Urinary bladder (tissue), 4 donors: ENCODE measurements around the gene AFTPH. TPM values are rescaled to one million over a fixed set of nuclear protein-coding genes. Genes with fewer than 3 reads are reported as not detected.
A peak's percentile ranks its signal among the peaks of the same experiment; 100 is the strongest.

ENCODE experiments used
- DNase-seq: peaks from one replicate; pipeline ENCODE4 v3.0.0-alpha.2; 2015; ENCODE audit errors: extremely low spot score
- H3K27ac ChIP-seq: one replicate; pipeline ENCODE4 v1.5.1; 2013; ENCODE audit warnings: low read depth, mild to moderate bottlenecking, moderate library complexity
- H3K36me3 ChIP-seq: one replicate; pipeline ENCODE4 v1.6.1; 2013; ENCODE audit warnings: mild to moderate bottlenecking, moderate library complexity; ENCODE audit not compliant: insufficient read depth
- H3K4me1 ChIP-seq: one replicate; pipeline ENCODE4 v1.6.1; 2013; ENCODE audit warnings: mild to moderate bottlenecking, moderate library complexity; ENCODE audit not compliant: insufficient read depth
- H3K4me3 ChIP-seq: one replicate; pipeline ENCODE4 v1.5.1; 2013; ENCODE audit warnings: low read depth, low read length
- WGBS: extraction: QIAGEN DNeasy Blood & Tissue Kit; methylation state at CpG from one replicate; pipeline ENCODE4 v1.1.7; 2013; 5-methylcytosine and 5-hydroxymethylcytosine counted together
- polyA plus RNA-seq: library from polyadenylated mRNA; stranded (reverse); fragments of 200-250 nt; gene quantifications from one replicate; pipeline ENCODE4 v1.2.3, GENCODE V29; 2013
- total RNA-seq: library from RNA; depleted of rRNA; stranded (reverse); fragments of >200 nt; gene quantifications from one replicate; pipeline ENCODE4 v1.2.3, GENCODE V29; 2014
- donor health status: healthy with polysubstance abuse.
- donor health status: healthy.

AFTPH gene
- total RNA-seq: 60.1 TPM
- polyA plus RNA-seq: 20.6 TPM

DNA sequence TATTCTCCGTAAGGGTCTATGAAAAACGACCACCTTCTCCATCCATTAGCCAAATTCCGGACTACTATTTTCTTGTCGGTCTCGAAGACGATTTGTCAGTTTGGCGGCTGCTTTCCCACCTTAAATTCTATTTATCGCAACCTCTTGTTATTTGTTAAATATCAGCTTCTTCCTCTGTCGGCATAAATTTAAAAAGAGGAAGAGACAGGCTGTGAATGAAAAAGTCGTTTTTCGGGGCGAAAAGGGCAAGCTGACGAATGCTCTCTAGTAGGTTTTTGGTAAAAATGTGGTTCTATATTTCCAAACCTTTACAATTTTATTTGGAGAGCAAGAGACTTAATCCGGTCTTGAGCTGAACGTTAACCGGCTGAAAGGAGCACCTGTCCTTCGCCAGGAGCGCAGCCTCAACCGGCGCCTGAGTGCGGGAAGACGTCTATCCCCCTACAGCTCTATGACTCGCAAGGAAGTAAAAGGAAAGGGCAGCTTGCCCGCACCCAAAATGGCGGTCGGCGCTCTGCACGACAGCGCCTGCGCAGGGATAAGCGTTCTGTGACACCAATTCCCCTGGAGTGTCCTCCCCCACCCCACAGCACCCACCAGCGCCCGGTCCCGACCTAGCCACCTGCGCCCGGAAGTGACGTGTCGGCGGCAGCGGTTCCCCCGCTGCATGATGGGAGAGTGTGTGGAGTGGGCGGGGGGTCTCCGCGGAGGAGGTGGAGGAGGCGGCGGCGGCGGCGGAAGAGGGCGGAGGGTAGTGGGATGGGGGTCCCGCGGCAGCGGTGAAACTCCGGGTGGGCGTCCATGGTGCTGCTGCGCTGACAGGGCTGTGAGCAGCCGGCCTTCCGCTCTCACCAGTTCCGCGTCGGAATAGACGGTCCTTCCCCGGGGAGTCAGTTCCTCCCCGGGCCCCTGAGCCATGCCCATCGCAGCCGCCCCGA lies at the start of gene AFTPH:
Gene AFTPH, plus strand, starts transcription at position 663 of the 938 bp plus-strand sequence. CDS start 27,147 bp downstream, outside the sequence.
- peak; percentile 95 for DNase-seq
- peak within 1 kb of the TSS; percentile 88 for H3K27ac ChIP-seq
- under 1% methylated on average over 67 of the region's 67 CpGs for WGBS
- H3K4me3 ChIP-seq: peak within 1 kb of the TSS; percentile 82
- H3K36me3 ChIP-seq: peaks cover 2% of the 10 kb centered on the region
- no peaks in the 10 kb centered on the region for H3K4me1 ChIP-seq

- no peak overlapping the region for H3K27ac ChIP-seq
- no peak for DNase-seq
- no peak overlapping the region for H3K4me3 ChIP-seq
- H3K36me3 ChIP-seq: no peaks in the 10 kb centered on the region
- H3K4me1 ChIP-seq: no peaks in the 10 kb centered on the region
- WGBS: 75% methylated on average over 1 of the region's 1 CpG
Measured at GRCh38 chr2:64474636-64475035, 49.5 kb upstream of the AFTPH start.

GRCh38 chr2:64477037-64477436 lies 47.1 kb upstream of the AFTPH start:
- no peaks in the 10 kb centered on the region for H3K36me3 ChIP-seq
- H3K4me1 ChIP-seq: no peaks in the 10 kb centered on the region
- WGBS: 92% methylated on average over 1 of the region's 1 CpG
- H3K4me3 ChIP-seq: no peak overlapping the region
- no peak overlapping the region for H3K27ac ChIP-seq
- DNase-seq: no peak

DNA sequence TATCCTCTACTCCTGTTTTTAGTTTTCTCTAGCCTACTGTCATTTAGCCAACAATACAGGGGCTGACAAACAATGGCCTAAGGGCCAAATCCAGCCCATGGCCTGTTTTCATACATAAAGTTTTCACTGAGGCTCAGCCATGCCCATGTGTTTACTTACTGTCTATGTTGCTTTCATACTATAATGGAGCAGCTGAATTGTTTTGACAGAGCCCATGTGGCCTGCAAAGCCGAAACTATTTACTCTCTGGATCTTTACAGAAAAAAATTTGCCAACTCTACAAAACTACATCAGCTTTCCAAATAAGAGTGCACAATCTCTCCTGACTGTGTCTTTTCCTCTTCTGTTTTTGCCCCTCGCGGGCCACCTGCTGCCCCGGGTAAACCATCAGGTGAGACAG lies 46.1 kb upstream of the AFTPH start:
- Histone ChIP-seq H3K36me3 (no peaks in the 10 kb centered on the region), H3K4me1 (no peaks in the 10 kb centered on the region), H3K4me3 (no peak overlapping the region), H3K27ac (no peak overlapping the region)
- no peak for DNase-seq
- WGBS: 53% methylated on average over 4 of the region's 4 CpGs

GRCh38 chr2:64478502-64479230 lies 45.5 kb upstream of the AFTPH start:
- Histone ChIP-seq H3K4me3 (no peak overlapping the region), H3K27ac (no peak overlapping the region), H3K36me3 (no peaks in the 10 kb centered on the region), H3K4me1 (no peaks in the 10 kb centered on the region)
- WGBS: 97% methylated on average over 3 of the region's 3 CpGs
- DNase-seq: no peak

- Histone ChIP-seq H3K4me1 (no peaks in the 10 kb centered on the region), H3K4me3 (no peak overlapping the region), H3K36me3 (no peaks in the 10 kb centered on the region), H3K27ac (no peak overlapping the region)
- 90% methylated on average over 10 of the region's 10 CpGs for WGBS
- no peak for DNase-seq
Measured at GRCh38 chr2:64479259-64480117, 44.6 kb upstream of the AFTPH start.

DNA sequence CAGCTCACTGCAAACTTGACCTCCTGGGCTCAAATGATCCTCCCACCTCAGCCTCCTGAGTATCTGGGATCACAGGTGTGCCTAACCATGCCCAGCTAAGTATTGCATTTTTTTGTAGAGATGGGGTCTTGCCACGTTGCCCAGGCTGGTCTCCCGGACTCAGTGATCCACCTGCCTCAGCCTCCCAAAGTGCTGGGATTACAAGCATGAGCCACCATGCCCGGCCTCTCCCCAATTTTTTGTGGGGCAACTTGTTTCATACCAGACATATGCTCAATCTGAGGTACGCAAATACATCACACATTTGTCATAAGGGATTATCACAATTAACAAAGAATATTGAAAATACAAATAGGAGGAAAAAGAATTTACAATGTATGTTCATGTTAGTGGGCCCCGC lies 42.5 kb upstream of the AFTPH start:
- WGBS: 95% methylated on average over 5 of the region's 5 CpGs
- no peak for DNase-seq
- no peaks in the 10 kb centered on the region for H3K36me3 ChIP-seq

DNA sequence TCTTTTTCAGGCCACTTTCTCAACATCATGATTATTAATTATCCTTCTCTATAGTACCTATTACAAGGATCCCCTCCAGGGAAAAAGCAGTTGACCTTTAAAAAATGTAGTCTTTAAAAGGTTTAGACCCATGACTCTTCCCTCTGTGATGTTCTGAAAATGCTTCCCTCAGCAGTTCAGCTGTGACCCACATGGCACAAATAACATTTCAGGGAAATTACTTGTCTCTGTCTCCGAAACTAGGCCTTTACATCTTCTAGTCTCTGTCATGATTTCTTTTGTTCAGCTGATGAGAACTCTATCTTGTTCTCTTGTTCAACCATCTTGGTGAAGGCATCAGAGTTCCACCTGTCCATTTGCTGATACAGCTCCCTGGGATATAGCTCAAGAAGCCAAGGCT lies 41.9 kb upstream of the AFTPH start:
- Histone ChIP-seq H3K4me3 (no peak overlapping the region), H3K4me1 (no peaks in the 10 kb centered on the region), H3K36me3 (no peaks in the 10 kb centered on the region), H3K27ac (no peak overlapping the region)
- 95% methylated on average over 1 of the region's 1 CpG for WGBS
- DNase-seq: no peak

More for the DNA sequence above, 42.5 kb upstream of the AFTPH start:
- Histone ChIP-seq H3K4me3 (no peak overlapping the region), H3K4me1 (no peaks in the 10 kb centered on the region), H3K27ac (no peak overlapping the region)

DNA sequence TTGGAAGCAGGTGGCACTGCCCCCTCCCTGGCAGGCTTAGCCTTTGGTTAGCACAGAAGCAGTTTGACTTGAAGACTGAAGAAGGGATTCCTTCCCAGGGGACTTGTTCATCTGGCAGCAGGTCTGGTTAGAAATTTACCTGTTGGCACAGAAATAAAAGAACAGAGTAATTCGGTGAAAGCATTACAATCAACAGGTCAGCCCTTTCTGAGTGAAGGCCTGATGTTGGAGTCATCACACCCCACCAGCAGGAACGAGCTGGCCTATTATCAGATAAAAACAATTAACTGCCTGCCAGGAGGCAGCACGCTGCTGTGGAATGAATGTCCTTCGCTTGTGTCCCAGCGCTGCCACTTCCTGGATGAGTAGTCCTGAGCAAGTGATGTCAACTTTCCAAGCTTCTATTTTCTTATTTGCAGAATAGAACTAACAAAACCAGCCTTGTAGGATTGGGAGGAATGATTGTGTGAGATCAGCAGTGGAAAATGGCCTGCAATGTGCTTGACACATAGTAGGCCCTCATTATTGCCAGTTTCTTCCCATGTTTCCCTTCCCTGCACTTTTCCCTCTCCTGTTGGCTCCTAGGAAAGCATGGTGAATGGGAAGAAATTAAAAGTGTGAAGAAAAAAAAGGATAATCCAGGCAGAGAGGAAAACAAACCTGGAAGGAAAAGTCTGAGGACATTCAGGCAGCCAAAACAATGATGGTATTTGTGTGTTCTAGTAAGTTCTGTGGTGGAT lies 41.2 kb upstream of the AFTPH start:
- Histone ChIP-seq H3K4me3 (no peak overlapping the region), H3K36me3 (no peaks in the 10 kb centered on the region), H3K4me1 (no peaks in the 10 kb centered on the region), H3K27ac (no peak overlapping the region)
- no peak for DNase-seq
- WGBS: 72% methylated on average over 5 of the region's 5 CpGs

DNA sequence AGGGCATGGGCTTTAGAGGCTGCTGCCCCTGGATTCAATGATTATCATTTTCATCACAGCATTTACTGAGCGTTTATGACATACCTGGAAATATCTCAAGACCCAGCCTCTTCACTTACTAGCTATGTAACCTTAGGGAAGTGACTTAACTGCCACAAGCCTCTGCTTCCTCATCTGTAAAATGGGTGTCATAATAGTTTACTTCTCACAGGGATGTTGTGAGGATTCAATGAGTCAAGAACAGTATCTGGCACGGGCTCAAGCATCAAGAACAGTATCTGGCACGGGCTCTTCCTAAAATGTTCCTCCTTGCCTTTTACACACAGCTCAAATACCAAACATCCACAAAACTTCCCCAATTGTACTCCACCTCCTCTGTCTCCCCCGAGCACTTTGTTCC lies 38.8 kb upstream of the AFTPH start:
- Histone ChIP-seq H3K4me1 (no peaks in the 10 kb centered on the region), H3K27ac (no peak overlapping the region), H3K36me3 (no peaks in the 10 kb centered on the region), H3K4me3 (no peak overlapping the region)
- no peak for DNase-seq
- 59% methylated on average over 4 of the region's 4 CpGs for WGBS

DNA sequence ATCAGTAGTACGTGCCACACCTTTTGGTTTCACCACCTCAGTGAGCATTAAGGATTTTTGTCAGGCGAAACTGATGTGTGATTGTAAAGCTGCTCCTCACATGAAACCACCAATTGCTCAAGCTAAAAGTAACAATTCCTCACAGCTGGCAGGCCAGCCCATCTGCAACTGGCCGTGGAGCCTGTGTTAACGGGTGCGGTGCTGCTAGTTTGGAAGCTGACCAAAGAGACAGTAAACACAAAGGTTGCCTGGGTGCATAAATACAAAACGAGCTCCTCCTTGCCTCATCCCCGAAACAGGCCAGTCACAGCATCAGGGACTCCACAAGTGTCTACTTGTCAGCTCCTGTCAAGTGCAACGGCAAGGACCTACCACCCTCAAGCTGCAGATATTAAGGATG lies 38.2 kb upstream of the AFTPH start:
- Histone ChIP-seq H3K4me1 (no peaks in the 10 kb centered on the region), H3K4me3 (no peak overlapping the region), H3K27ac (no peak overlapping the region), H3K36me3 (no peaks in the 10 kb centered on the region)
- 27% methylated on average over 8 of the region's 8 CpGs for WGBS
- no peak for DNase-seq

- Histone ChIP-seq H3K36me3 (no peaks in the 10 kb centered on the region), H3K27ac (no peak overlapping the region), H3K4me1 (no peaks in the 10 kb centered on the region), H3K4me3 (no peak overlapping the region)
- WGBS: 59% methylated on average over 10 of the region's 10 CpGs
- no peak for DNase-seq
Measured at GRCh38 chr2:64487256-64488049, 36.7 kb upstream of the AFTPH start.
